ENCODE results near the gene TRMT44. TPM values are rescaled to one million over a fixed set of nuclear protein-coding genes. Genes with fewer than 3 reads are reported as not detected.

The TRMT44 gene
- total and polyA plus RNA-seq, 2 donors (not counting 1 experiment from before 2014, with no cell fraction given) = 13.3 to 37.4 TPM

DNA sequence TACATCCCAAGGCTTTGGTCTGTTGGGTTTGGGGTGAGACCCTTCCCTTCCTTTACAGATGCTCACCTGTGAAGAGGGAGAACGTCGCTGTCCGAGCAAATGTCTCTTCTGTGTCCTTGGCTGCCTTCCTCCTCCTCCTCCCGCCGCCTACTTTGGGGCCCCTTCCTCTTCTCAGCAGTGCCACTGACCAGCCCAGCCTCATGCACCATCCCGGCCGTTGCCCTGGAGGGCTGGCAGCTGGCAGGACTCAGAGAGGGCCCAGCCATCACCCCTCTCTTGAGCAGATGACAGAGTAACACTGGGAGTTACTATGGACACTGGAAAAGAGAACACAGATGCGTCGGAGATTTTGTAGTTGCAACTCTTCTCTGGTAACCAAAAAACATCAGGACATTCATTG is 68.2 kb downstream of the TRMT44 start:
- ChIA-PET POLR2A (no interaction called here), CTCF (no interaction called here)
- peaks cover 7% of the 10 kb centered on the region for H3K9me3 Mint-ChIP-seq (ENCODE audit: insufficient read depth)
- Histone ChIP-seq H3K9ac (ENCODE audit: low read length) (no peak overlapping the region), H4K20me1 (ENCODE audit: control insufficient read depth, insufficient read depth, low read length, poor library complexity, severe bottlenecking) (no peaks in the 10 kb centered on the region), H3K4me3 (ENCODE audit: control extremely low read depth in 1 of 5, extremely low read depth in 1 of 5, insufficient read depth in 1 of 5, low read depth in 2 of 5, low read length in 4 of 5) (no peak overlapping the region), H3K36me3 (replicated peaks in 1 of 2; ENCODE audit: control extremely low read depth in 1 of 2, control insufficient read depth in 1 of 2, extremely low read depth in 1 of 2, insufficient read depth in 2 of 2, low read length in 1 of 2) (no peaks in the 10 kb centered on the region), H3K27ac (ENCODE audit: low read length in 2 of 2) (no peak overlapping the region), H3K4me2 (replicated peaks; ENCODE audit: low read depth, low read length, poor library complexity, severe bottlenecking) (no peak overlapping the region), H3K9me3 (ENCODE audit: control extremely low read depth in 1 of 3, control insufficient read depth in 2 of 3, insufficient read depth in 1 of 3, low read length in 2 of 3) (peaks cover 0 to 4% (median 0%) of the 10 kb centered on the region in 3 donors), H3K4me1 (ENCODE audit: control insufficient read depth in 2 of 2, insufficient read depth in 2 of 2, low read length in 2 of 2) (no peaks in the 10 kb centered on the region), H2AFZ (ENCODE audit: insufficient read depth, low read depth, low read length, poor library complexity, severe bottlenecking) (no peak overlapping the region), H3K79me2 (ENCODE audit: control insufficient read depth, insufficient read depth, low read length) (no peaks in the 10 kb centered on the region), H3K27me3 (replicated peaks in 1 of 4; ENCODE audit: control extremely low read depth in 1 of 4, control insufficient read depth in 3 of 4, insufficient read depth in 4 of 4, low read length in 3 of 4) (no peaks in the 10 kb centered on the region)
- H3K4me1 Mint-ChIP-seq = no peaks in the 10 kb centered on the region
- TF ChIP-seq EZH2 (IDR thresholded peaks at IDR 0.05; ENCODE audit: borderline replicate concordance, insufficient read depth, low read depth, low read length, poor library complexity, severe bottlenecking) (no peak), CTCF (IDR thresholded peaks at IDR 0.05) (no peak)
- H3K4me3 Mint-ChIP-seq = no peak overlapping the region
- intact Hi-C loops (cut with micrococcal nuclease) = no loop called here
- no peaks in the 10 kb centered on the region for H3K27me3 Mint-ChIP-seq
- no peak overlapping the region for H3K27ac Mint-ChIP-seq
- DNase-seq (no peak), ATAC-seq (ENCODE audit: low read depth) (no peak)
- 87% methylated on average over 3 of the region's 9 CpGs for WGBS (ENCODE audit: insufficient coverage)

- no peaks in the 10 kb centered on the region for H3K4me1 Mint-ChIP-seq
- no peaks in the 10 kb centered on the region for H3K79me2 ChIP-seq (ENCODE audit: control insufficient read depth, insufficient read depth, low read length)
- WGBS (ENCODE audit: insufficient coverage) = 91% methylated on average over 23 of the region's 24 CpGs
- no peaks in the 10 kb centered on the region for H4K20me1 ChIP-seq (ENCODE audit: control insufficient read depth, insufficient read depth, low read length, poor library complexity, severe bottlenecking)
- ChIA-PET POLR2A (no interaction called here), CTCF (no interaction called here)
- no peak overlapping the region for H3K4me2 ChIP-seq (replicated peaks; ENCODE audit: low read depth, low read length, poor library complexity, severe bottlenecking)
- H3K9me3 ChIP-seq (ENCODE audit: control extremely low read depth in 1 of 3, control insufficient read depth in 2 of 3, insufficient read depth in 1 of 3, low read length in 2 of 3) = peaks cover 0 to 8% (median 0%) of the 10 kb centered on the region in 3 donors
- no peak overlapping the region for H3K27ac Mint-ChIP-seq
- no peaks in the 10 kb centered on the region for H3K36me3 ChIP-seq (replicated peaks in 1 of 2; ENCODE audit: control extremely low read depth in 1 of 2, control insufficient read depth in 1 of 2, extremely low read depth in 1 of 2, insufficient read depth in 2 of 2, low read length in 1 of 2)
- H2AFZ ChIP-seq (ENCODE audit: insufficient read depth, low read depth, low read length, poor library complexity, severe bottlenecking) = no peak overlapping the region
- no peak for DNase-seq
- H3K4me3 ChIP-seq (ENCODE audit: control extremely low read depth in 1 of 5, extremely low read depth in 1 of 5, insufficient read depth in 1 of 5, low read depth in 2 of 5, low read length in 4 of 5) = no peak overlapping the region
- intact Hi-C loops (cut with micrococcal nuclease) = no loop called here
- H3K4me1 ChIP-seq (ENCODE audit: control insufficient read depth in 2 of 2, insufficient read depth in 2 of 2, low read length in 2 of 2) = no peaks in the 10 kb centered on the region
- no peak overlapping the region for H3K9ac ChIP-seq (ENCODE audit: low read length)
- H3K9me3 Mint-ChIP-seq (ENCODE audit: insufficient read depth) = peaks cover 7% of the 10 kb centered on the region
- H3K27me3 Mint-ChIP-seq = no peaks in the 10 kb centered on the region
- H3K27me3 ChIP-seq (replicated peaks in 1 of 4; ENCODE audit: control extremely low read depth in 1 of 4, control insufficient read depth in 3 of 4, insufficient read depth in 4 of 4, low read length in 3 of 4) = no peaks in the 10 kb centered on the region
- TF ChIP-seq CTCF (IDR thresholded peaks at IDR 0.05) = no peak
- TF ChIP-seq EZH2 (IDR thresholded peaks at IDR 0.05; ENCODE audit: borderline replicate concordance, insufficient read depth, low read depth, low read length, poor library complexity, severe bottlenecking) = no peak
- no peak overlapping the region for H3K27ac ChIP-seq (ENCODE audit: low read length in 2 of 2)
- H3K4me3 Mint-ChIP-seq = no peak overlapping the region
- no peak for ATAC-seq (ENCODE audit: low read depth)
Measured at GRCh38 chr4:8509311-8509950, 68.9 kb downstream of the TRMT44 start.
